Naive B cell (primary cell): ENCODE data around the gene TCEAL9. TPM values are rescaled to one million over a fixed set of nuclear protein-coding genes. Genes with fewer than 3 reads are reported as not detected.
A peak's percentile ranks its signal among the peaks of the same experiment; 100 is the strongest.
"Not testable (repeated sequence)": the region's sequence is repeated elsewhere in the genome, so short reads cannot be mapped to it uniquely, and the experiment has no call there.

Experiments
- ATAC-seq, 2 donors: fragments of 150-1000 bp; cut with Tn5 transposase; 2 replicates each; pipeline ENCODE4 v1.10.0; 2021; ENCODE audit warnings: low read depth in 2 of 2, mild to moderate bottlenecking in 2 of 2, moderate library complexity in 2 of 2
- DNase-seq: peaks from one replicate; pipeline ENCODE4 v3.0.0; 2022
- H3K27ac Mint-ChIP-seq, 6 donors: one replicate each; pipeline ENCODE4 v1.8.0; 2020 to 2022; ENCODE audit warnings: mild to moderate bottlenecking in 6 of 6, mixed read lengths in 6 of 6, moderate library complexity in 5 of 6, inconsistent platforms in 2 of 6
- H3K27me3 Mint-ChIP-seq, 3 donors: one replicate each; pipeline ENCODE4 v1.8.0; 2021 to 2022; ENCODE audit warnings: mixed read lengths in 3 of 3, mild to moderate bottlenecking in 1 of 3
- H3K36me3 Mint-ChIP-seq, 2 donors: one replicate each; pipeline ENCODE4 v1.8.0; 2020 to 2022; ENCODE audit warnings: mixed read lengths in 2 of 2, inconsistent platforms in 1 of 2, mild to moderate bottlenecking in 1 of 2
- H3K4me1 Mint-ChIP-seq, 3 donors: one replicate each; pipeline ENCODE4 v1.8.0; 2020 to 2022; ENCODE audit warnings: mixed read lengths in 3 of 3, inconsistent platforms in 1 of 3, mild to moderate bottlenecking in 1 of 3, moderate library complexity in 1 of 3
- H3K4me3 Mint-ChIP-seq, 8 donors: one replicate each; pipeline ENCODE4 v1.8.0; 2020 to 2022; ENCODE audit warnings: mild to moderate bottlenecking in 8 of 8, mixed read lengths in 8 of 8, moderate library complexity in 8 of 8, inconsistent platforms in 2 of 8
- H3K9me3 Mint-ChIP-seq, 7 donors: one replicate each; pipeline ENCODE4 v1.8.0; 2020 to 2022; ENCODE audit warnings: mixed read lengths in 7 of 7, mild to moderate bottlenecking in 5 of 7, inconsistent platforms in 2 of 7, moderate library complexity in 1 of 7
- polyA plus RNA-seq, 6 donors: library from polyadenylated mRNA; unstranded; fragments of 300-500 nt; fragmentation: Illumina TruSeq; gene quantifications; one replicate each; pipeline ENCODE4 v1.2.3, GENCODE V29; 2021; ENCODE audit warnings: low read depth in 6 of 6

Gene TCEAL9
- polyA plus RNA-seq, 6 donors from 2014 or later: 0.45 to 1.5 (median 0.93) TPM; not detected in 2

DNA sequence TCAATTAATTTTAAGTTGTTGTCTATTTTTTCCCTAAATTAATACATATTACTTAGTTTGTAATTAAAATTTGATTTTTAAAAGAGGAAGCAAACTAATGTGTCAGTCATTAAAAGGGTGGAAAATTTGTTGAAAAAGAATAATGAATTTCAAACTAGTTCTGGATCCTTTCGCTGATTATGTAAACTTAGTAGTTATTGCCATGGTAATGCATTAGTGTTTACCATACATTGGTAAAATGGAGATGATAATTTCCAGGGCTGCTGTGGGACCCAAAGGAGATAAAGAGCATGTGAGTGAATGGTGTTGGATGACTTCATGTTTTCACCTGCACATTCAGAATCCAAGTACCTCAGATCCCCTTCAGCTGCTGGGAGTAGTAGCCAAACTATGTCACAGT, 26.6 kb downstream of the TCEAL9 start:
- Mint-ChIP-seq H3K27ac (no peak overlapping the region), H3K9me3 (peaks cover 0 to 2% (median 0%) of the 10 kb centered on the region in 7 donors), H3K36me3 (no peaks in the 10 kb centered on the region), H3K27me3 (peaks cover 9 to 16% (median 11%) of the 10 kb centered on the region in 3 donors), H3K4me1 (no peaks in the 10 kb centered on the region), H3K4me3 (no peak overlapping the region)
- ATAC-seq (no peak), DNase-seq (no peak)

DNA sequence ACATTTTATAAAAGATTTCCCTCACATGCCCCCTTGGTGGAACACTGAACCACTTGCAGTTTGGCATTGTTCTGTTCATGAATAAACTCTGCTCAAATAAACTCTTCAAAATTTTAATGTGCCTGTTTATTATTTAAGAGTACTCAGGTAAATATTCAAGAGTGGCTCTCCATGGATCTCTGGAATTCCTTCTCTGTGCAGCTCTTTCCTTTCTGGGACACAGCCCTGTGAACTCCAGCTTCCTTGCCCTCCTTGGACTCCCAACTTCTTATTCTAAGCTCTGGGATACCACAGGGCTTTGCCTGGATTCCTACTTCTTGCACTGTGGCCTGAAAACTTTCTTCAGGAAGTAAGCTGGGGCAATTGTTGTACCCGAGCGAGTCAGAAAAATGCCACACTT, 28.4 kb downstream of the TCEAL9 start:
- no peak for DNase-seq
- no peak overlapping the region for H3K4me3 Mint-ChIP-seq
- H3K27ac Mint-ChIP-seq: no peak overlapping the region
- no peaks in the 10 kb centered on the region for H3K9me3 Mint-ChIP-seq
- no peaks in the 10 kb centered on the region for H3K4me1 Mint-ChIP-seq
- H3K36me3 Mint-ChIP-seq: no peaks in the 10 kb centered on the region
- ATAC-seq: no peak
- H3K27me3 Mint-ChIP-seq: peaks cover 12 to 20% (median 18%) of the 10 kb centered on the region in 3 donors

DNA sequence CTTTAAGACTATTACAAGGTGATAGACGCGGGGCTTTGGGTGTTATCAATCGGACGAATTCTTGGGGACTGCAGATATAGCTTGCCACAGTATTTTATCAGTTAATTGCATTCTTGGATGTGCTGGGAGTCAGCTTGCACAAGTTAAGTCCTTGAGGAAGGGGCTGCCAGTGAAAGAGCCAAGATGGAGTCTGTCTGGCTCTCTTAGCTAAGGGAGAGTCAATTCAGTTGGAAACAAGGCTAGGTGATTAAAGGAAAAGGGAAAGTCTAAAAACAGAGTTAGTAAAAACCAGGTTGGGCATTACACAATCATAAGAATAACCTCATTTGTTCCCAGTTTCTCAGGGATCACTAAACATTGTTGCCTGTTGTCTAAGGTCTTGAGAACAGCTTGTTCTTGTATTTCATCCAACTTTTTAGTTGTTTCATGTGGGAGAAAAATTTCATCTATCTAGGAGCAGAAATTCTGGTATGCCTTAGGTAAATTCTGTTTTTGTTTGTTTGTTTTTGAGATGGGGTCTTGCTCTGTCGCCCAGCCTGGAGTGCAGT, 29.1 kb downstream of the TCEAL9 start:
- peaks cover 12 to 26% (median 25%) of the 10 kb centered on the region in 3 donors for H3K27me3 Mint-ChIP-seq
- H3K4me1 Mint-ChIP-seq, H3K4me3 Mint-ChIP-seq: not testable (repeated sequence)

DNA sequence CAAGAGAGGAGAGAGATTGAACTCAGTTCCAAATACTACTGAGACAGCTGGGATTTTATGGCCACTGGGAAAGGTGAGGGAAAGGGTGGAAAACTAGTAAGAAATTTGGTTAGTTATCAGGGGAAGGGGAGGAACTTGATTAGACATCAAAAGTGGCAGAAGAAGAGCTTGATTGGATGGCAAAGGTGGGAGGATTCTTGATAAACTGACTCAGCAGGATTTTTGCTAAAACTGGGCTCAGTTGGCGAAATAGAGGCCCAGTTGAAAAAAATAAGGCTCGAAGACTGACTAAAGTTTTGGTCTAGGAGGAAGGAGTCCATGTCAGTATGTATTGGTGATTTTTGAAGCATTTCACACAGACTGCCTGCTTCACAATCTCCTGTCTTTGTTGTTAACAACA, 30.0 kb downstream of the TCEAL9 start:
- no peak for DNase-seq
- no peak for ATAC-seq
- peaks cover 12 to 34% (median 31%) of the 10 kb centered on the region in 3 donors for H3K27me3 Mint-ChIP-seq
- no peaks in the 10 kb centered on the region for H3K4me1 Mint-ChIP-seq
- H3K9me3 Mint-ChIP-seq: no peaks in the 10 kb centered on the region
- no peak overlapping the region for H3K4me3 Mint-ChIP-seq
- no peak overlapping the region for H3K27ac Mint-ChIP-seq
- H3K36me3 Mint-ChIP-seq: no peaks in the 10 kb centered on the region

More for the DNA sequence above, 29.1 kb downstream of the TCEAL9 start:
- ATAC-seq, H3K9me3 Mint-ChIP-seq, DNase-seq, H3K27ac Mint-ChIP-seq, H3K36me3 Mint-ChIP-seq: not testable (repeated sequence)

DNA sequence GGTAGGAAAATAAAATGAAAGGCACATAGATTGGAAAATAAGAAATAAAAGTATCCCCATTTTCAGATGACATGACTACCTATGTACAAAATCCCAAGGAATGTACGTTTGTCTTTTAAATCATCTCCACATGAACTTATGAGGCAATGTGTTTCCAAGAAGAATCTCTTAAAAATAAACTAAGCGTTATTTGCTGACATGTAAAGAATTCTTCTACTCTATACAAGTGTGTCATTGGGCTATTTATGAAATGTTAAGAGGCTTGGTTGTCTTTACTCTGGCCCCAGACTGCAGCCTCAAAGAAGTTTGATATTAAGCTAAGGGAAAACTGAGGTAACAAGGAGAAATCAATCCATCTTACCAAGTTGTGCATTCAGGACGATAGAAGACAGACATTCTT, 37.2 kb downstream of the TCEAL9 start:
- no peaks in the 10 kb centered on the region for H3K4me1 Mint-ChIP-seq
- no peaks in the 10 kb centered on the region for H3K36me3 Mint-ChIP-seq
- DNase-seq: no peak
- H3K27ac Mint-ChIP-seq: no peak overlapping the region
- H3K27me3 Mint-ChIP-seq: peaks cover 8 to 25% (median 21%) of the 10 kb centered on the region in 3 donors
- H3K4me3 Mint-ChIP-seq: no peak overlapping the region
- no peak for ATAC-seq
- H3K9me3 Mint-ChIP-seq: no peaks in the 10 kb centered on the region

DNA sequence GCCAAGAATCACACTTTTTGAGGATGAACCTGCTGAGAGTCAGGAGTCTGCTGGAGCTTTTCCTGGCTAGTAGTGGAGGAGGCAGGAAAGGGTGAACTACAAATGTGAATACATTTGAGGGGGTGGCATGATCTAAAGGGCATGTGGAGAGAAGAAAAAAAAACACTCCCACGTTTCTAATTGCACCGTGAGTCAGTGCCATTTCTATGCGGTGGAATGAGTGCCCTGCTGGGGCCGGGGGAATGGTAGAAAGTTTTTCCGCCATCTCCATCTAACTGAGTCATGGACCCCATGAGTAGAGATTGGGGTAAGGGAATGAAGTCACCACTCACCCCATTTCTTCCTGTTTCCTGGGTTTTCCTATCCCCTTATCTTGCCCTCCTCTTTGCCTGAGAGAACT, 39.9 kb downstream of the TCEAL9 start:
- H3K27me3 Mint-ChIP-seq: peaks cover 0 to 8% (median 4%) of the 10 kb centered on the region in 3 donors
- H3K4me3 Mint-ChIP-seq: no peak overlapping the region
- no peak for DNase-seq
- no peaks in the 10 kb centered on the region for H3K4me1 Mint-ChIP-seq
- H3K27ac Mint-ChIP-seq: no peak overlapping the region
- H3K9me3 Mint-ChIP-seq: no peaks in the 10 kb centered on the region
- no peaks in the 10 kb centered on the region for H3K36me3 Mint-ChIP-seq
- ATAC-seq: no peak

DNA sequence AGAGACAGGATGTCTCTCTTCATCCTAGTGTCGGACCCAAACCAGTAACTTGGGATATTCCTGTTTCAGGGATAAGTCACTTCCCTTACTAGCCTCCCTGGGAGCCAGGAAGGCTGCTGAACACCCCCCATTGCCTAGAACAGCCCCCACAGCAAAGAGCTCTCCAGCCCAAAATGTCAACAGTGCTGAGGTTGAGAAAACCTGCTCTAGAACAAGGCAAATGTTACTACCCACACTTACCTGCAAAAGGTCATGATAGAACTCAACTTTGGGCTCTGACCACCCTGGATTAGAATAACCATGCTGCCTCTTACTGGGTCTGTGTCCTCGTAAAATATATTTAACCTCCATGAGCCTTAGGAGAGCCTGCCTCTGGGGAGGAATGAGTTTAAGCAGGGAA, 40.4 kb downstream of the TCEAL9 start:
- Mint-ChIP-seq H3K4me3 (no peak overlapping the region), H3K27ac (no peak overlapping the region), H3K27me3 (peaks cover 1 to 8% (median 6%) of the 10 kb centered on the region in 3 donors), H3K36me3 (no peaks in the 10 kb centered on the region), H3K9me3 (no peaks in the 10 kb centered on the region), H3K4me1 (no peaks in the 10 kb centered on the region)
- DNase-seq (no peak), ATAC-seq (no peak)

DNA sequence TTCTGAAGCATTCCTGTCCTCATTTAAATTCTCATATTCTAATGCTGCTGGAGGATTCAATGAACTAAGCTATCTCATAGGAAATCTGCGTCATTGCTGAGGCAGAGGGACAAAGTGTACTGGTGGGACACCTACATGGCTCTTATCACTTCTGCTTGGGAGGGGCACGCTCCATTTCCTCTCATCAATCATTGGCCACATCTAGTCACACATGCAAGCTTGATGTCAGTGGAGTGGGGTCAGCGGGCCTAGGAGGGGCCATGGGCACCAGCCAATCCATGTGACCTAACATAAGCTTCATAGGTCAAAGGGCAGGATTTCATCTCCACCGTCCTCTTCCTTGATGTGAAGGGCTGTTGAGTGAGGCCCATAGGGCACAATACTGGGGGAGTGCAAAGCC, 41.4 kb downstream of the TCEAL9 start:
- ATAC-seq: no peak

DNA sequence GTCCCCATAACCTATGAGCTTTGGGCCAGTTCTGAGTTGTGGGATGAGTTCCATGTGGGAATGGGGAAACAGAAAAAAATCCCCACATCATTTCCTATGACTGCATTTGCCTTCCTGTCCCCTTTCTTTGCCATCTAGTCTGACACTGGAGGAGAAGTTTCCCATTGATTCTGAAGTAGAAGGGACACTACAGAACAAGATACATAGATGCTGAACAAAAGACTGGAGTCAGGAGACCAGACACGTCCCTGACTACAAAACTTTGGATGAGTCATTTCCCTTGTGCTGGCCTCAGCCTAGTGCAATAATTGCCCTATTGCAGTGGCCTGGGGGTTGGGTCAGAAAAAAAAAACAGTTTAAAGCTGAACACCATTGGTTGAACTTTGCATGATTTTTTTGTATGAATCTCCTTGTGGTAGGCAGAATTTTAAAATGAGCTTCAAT, 42.1 kb downstream of the TCEAL9 start:
- H3K27me3 Mint-ChIP-seq: peaks cover 6 to 12% (median 8%) of the 10 kb centered on the region in 3 donors
- DNase-seq (no peak), ATAC-seq (no peak)
- H3K36me3 Mint-ChIP-seq: no peaks in the 10 kb centered on the region
- H3K4me3 Mint-ChIP-seq: no peak overlapping the region
- H3K4me1 Mint-ChIP-seq: no peaks in the 10 kb centered on the region
- H3K9me3 Mint-ChIP-seq: no peaks in the 10 kb centered on the region
- no peak overlapping the region for H3K27ac Mint-ChIP-seq

More for the DNA sequence above, 41.4 kb downstream of the TCEAL9 start:
- Mint-ChIP-seq H3K4me1 (no peaks in the 10 kb centered on the region), H3K9me3 (no peaks in the 10 kb centered on the region), H3K27ac (no peak overlapping the region), H3K27me3 (peaks cover 6 to 8% (median 8%) of the 10 kb centered on the region in 3 donors), H3K4me3 (no peak overlapping the region), H3K36me3 (no peaks in the 10 kb centered on the region)
- DNase-seq: no peak

DNA sequence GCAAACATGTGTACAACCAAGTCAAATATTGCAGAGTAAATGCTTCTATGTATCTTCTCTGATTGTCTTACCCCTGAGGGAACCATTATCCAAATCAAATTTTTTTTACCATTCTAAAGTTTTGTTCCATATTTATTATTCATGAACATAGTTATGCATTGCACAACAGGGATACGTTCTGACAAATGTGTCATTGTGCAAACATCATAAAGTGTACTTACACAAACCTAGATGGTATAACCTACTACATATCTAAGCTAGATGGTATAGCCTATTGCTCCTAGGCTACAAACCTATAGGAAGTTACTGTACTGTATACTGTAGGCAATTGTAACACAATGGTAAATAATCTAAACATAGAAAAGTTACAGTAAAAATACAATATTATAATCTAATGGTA, 43.4 kb downstream of the TCEAL9 start:
- DNase-seq: no peak
- no peak for ATAC-seq
- peaks cover 6 to 19% (median 15%) of the 10 kb centered on the region in 3 donors for H3K27me3 Mint-ChIP-seq
- peaks cover 0 to 6% (median 4%) of the 10 kb centered on the region in 3 donors for H3K4me1 Mint-ChIP-seq
- no peak overlapping the region for H3K4me3 Mint-ChIP-seq
- H3K27ac Mint-ChIP-seq: no peak overlapping the region
- H3K36me3 Mint-ChIP-seq: no peaks in the 10 kb centered on the region
- H3K9me3 Mint-ChIP-seq: no peaks in the 10 kb centered on the region

DNA sequence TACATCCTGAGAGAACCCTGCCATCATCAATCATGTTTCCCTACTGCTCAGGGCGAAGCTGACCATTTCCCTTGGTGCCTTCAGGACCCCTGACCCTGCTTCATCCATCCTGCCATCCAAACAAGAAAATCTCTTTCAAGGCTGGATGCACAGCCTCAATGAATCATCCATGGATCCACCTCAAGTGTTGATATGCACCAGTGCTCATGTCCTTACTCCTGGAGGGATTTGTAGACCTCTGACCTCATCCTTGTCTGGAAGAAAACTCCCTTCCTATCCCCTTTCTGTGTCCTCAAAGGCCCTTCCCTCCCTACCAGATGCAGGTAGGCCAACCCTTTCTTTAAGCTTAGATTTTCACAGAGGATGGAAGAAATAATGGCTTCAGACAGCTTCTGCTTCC, 44.6 kb downstream of the TCEAL9 start:
- Mint-ChIP-seq H3K27me3 (peaks cover 6 to 19% (median 15%) of the 10 kb centered on the region in 3 donors), H3K4me3 (no peak overlapping the region), H3K27ac (no peak overlapping the region), H3K36me3 (no peaks in the 10 kb centered on the region), H3K9me3 (peaks cover 0 to 2% (median 0%) of the 10 kb centered on the region in 7 donors), H3K4me1 (peaks cover 0 to 13% (median 9%) of the 10 kb centered on the region in 3 donors)
- ATAC-seq: no peak
- DNase-seq: no peak

DNA sequence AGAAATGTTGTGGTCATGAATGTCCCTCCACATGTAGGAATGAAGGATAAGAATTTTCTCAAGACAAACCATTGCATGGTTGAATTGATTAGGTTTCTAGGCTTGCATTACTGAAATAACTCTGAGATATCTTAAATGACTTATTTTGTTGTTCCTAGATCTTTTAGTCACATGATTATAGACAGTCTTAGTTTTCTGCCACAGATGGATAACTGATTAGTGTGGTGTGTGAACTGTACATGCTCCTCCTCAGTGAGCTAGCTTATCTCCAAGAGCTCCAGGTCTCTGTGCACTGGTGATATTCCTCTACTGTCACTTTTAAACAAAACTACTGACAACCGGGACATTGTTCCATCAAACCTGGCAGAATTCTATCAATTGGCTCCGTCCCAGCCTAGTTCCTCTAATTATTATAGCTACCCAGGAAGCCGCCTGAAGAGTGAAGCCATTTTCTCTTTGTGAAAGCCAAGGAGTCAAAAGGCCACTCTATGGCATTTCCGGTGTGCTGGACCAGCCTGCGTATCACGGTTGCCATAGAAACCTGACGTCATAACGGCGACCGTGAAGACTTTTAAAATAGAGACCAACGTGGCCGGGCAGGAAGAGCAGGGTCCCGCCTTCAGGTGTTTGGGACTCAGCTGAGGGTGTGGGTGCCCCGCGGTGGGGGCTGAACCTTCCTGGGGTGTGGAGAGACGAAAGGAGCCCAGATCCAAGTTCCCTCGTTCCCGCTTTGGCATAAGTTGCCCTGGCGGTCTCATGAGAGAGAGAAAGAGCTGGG, 48.1 kb downstream of the TCEAL9 start:
- ATAC-seq: peak; percentile 47 to 68
- H3K4me3 Mint-ChIP-seq: peak overlapping the region; percentile 63 to 87 (median 80)
- no peaks in the 10 kb centered on the region for H3K36me3 Mint-ChIP-seq
- peaks cover 0 to 2% (median 0%) of the 10 kb centered on the region in 7 donors for H3K9me3 Mint-ChIP-seq
- peaks cover 0 to 13% (median 9%) of the 10 kb centered on the region in 3 donors for H3K4me1 Mint-ChIP-seq
- DNase-seq: peak; percentile 5
- H3K27ac Mint-ChIP-seq: peak overlapping the region in 2 of 6 donors; percentile 18 to 96
- peaks cover 6 to 19% (median 8%) of the 10 kb centered on the region in 3 donors for H3K27me3 Mint-ChIP-seq

DNA sequence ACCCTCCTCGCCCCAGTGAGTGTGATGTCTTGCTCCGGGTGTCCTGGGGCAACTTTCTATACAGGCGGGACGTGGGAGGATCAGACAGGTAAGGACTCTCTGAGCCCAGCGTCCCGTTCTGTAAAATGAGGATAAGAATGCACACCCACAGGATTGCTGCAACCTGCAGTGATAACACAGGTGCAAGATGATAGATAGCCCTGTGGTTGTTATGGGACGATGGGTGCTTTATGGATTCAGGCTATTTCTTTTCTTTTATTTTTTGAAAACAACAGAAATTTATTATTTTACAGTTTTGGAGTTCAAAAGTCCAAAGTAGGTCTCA, 48.7 kb downstream of the TCEAL9 start:
- Mint-ChIP-seq H3K4me3 (peak overlapping the region; percentile 63 to 87 (median 80)), H3K36me3 (no peaks in the 10 kb centered on the region), H3K4me1 (peaks cover 0 to 13% (median 9%) of the 10 kb centered on the region in 3 donors), H3K27ac (peak overlapping the region in 1 of 6 donors; percentile 96), H3K27me3 (peaks cover 6 to 23% (median 8%) of the 10 kb centered on the region in 3 donors), H3K9me3 (peaks cover 0 to 2% (median 0%) of the 10 kb centered on the region in 7 donors)
- no peak for DNase-seq
- peak in 1 of 2 donors; percentile 7 for ATAC-seq

DNA sequence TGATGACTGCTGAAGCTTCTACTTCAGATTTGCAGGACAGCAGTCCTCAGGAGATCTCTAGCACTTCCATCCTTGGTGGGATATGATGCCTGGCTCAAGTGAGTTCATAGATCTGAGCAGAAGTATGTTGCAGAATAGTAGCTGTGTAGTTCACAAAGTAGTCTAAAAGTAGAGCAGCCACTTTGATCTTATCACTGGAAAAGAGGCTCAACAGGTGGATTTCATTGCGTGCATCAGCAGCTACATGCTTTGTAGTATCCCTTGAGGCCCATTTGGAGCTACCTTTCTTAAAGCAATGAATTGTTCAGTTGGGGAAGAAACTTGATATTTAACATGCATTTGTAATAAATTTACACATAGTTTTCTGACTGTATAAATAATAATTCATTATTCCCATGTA, 50.0 kb downstream of the TCEAL9 start:
- peaks cover 0 to 2% (median 0%) of the 10 kb centered on the region in 7 donors for H3K9me3 Mint-ChIP-seq
- no peaks in the 10 kb centered on the region for H3K36me3 Mint-ChIP-seq
- H3K27me3 Mint-ChIP-seq: peaks cover 1 to 29% (median 8%) of the 10 kb centered on the region in 3 donors
- no peak overlapping the region for H3K27ac Mint-ChIP-seq
- ATAC-seq (no peak), DNase-seq (no peak)
- peaks cover 0 to 13% (median 9%) of the 10 kb centered on the region in 3 donors for H3K4me1 Mint-ChIP-seq
- no peak overlapping the region for H3K4me3 Mint-ChIP-seq
